K562 (cell line): ENCODE measurements around the gene CYB5R4. TPM values are rescaled to one million over a fixed set of nuclear protein-coding genes. Genes with fewer than 3 reads are reported as not detected.

Source experiments
- ATAC-seq: fragments of 200-7000 bp; cut with Tn5 transposase; 3 replicates; pipeline ENCODE4 v1.9.1; 2020; ENCODE audit warnings: moderate library complexity
- BruUV-seq: library from RNA; stranded (reverse); fragments of 400-500 nt; replicated peaks from 2 replicates; lab custom pipeline; 2021; lab: Mats Ljungman, UMichigan
- CTCF ChIA-PET: fragments of 300-600 bp; formaldehyde crosslinking; extraction: SDS; loops from one replicate; lab custom pipeline; 2021; ENCODE audit warnings: low intra/inter-chr PET ratio; lab: Yijun Ruan, JAX
- POLR2A ChIA-PET: fragments of 300-600, 350-650 bp; sonication (Branson Sonifier 250); formaldehyde crosslinking; extraction: SDS; loops from one replicate; lab custom pipeline; 2021; ENCODE audit warnings: antibody characterized with exemption, inconsistent platforms; lab: Yijun Ruan, JAX
- DNase-seq, 4 experiments: peaks; one replicate each; pipeline versions ENCODE4 v3.0.0 to v3.0.0-alpha.2; 2011 to 2018; ENCODE audit warnings: low spot score in 3 of 4, mixed read lengths in 3 of 4; ENCODE audit errors: extremely low read depth in 1 of 4
- FAIRE-seq: peaks from 2 replicates; lab custom pipeline; 2011; peaks lifted over from hg19 to GRCh38; lab: Jason Lieb, UNC
- H2AFZ ChIP-seq: 2 replicates; pipeline ENCODE4 v1.6.0; 2011; ENCODE audit warnings: low read depth, low read length, control low read depth, inconsistent platforms
- H3K27ac ChIP-seq: fragments of 200-600 bp; 3 replicates; pipeline ENCODE4 v1.8.0; 2011; ENCODE audit warnings: low read depth, mild to moderate bottlenecking, control low read depth, inconsistent platforms, low read length, moderate library complexity, mixed read lengths; ENCODE audit errors: extremely low read depth
- H3K27me3 ChIP-seq, 2 experiments: fragments of 300-600 bp in 1 of 2; 2 replicates in 1 of 2; 3 replicates in 1 of 2; pipeline versions ENCODE4 v1.6.0 to v1.8.0; 2011; ENCODE audit warnings: inconsistent platforms in 2 of 2, low read length in 2 of 2, mild to moderate bottlenecking in 1 of 2, mixed read lengths in 1 of 2, moderate library complexity in 1 of 2; ENCODE audit not compliant: control insufficient read depth in 2 of 2, insufficient read depth in 2 of 2
- H3K36me3 ChIP-seq: fragments of 300-600 bp; 3 replicates; pipeline ENCODE4 v1.8.0; 2011; ENCODE audit warnings: mild to moderate bottlenecking, low read length, inconsistent platforms; ENCODE audit not compliant: control insufficient read depth, insufficient read depth
- H3K4me1 ChIP-seq, 2 experiments: fragments of 200-600 bp in 1 of 2; replicated peaks in 1 of 2; 2 replicates in 1 of 2; 3 replicates in 1 of 2; pipeline versions ENCODE4 v1.5.1 to v1.8.0; 2011; ENCODE audit warnings: inconsistent platforms in 2 of 2, low read length in 2 of 2, mild to moderate bottlenecking in 1 of 2, mixed read lengths in 1 of 2, moderate library complexity in 1 of 2; ENCODE audit not compliant: control insufficient read depth in 2 of 2, insufficient read depth in 2 of 2
- H3K4me2 ChIP-seq: 2 replicates; pipeline ENCODE4 v1.6.1; 2011; ENCODE audit warnings: low read length, control low read depth, inconsistent platforms, mixed read lengths; ENCODE audit not compliant: insufficient read depth
- H3K4me3 ChIP-seq: fragments of 200-600 bp; sonication (generic), shearing (Covaris generic); 2 replicates; pipeline ENCODE4 v1.5.1; 2016; ENCODE audit warnings: control low read depth, inconsistent platforms
- H3K79me2 ChIP-seq: fragments of 200-600 bp; 3 replicates; pipeline ENCODE4 v1.8.0; 2011; ENCODE audit warnings: low read length, inconsistent platforms; ENCODE audit not compliant: control insufficient read depth, insufficient read depth
- H3K9ac ChIP-seq, 2 experiments: 2 replicates each; pipeline versions ENCODE4 v1.6.0 to v1.6.1; 2011; ENCODE audit warnings: low read depth in 2 of 2, low read length in 2 of 2, control low read depth in 1 of 2, inconsistent platforms in 1 of 2, mild to moderate bottlenecking in 1 of 2, mixed read lengths in 1 of 2; ENCODE audit not compliant: insufficient read depth in 1 of 2
- H3K9me1 ChIP-seq: one replicate; pipeline ENCODE4 v1.6.0; 2011; ENCODE audit warnings: inconsistent platforms, mild to moderate bottlenecking, low read length, moderate library complexity; ENCODE audit not compliant: control insufficient read depth, insufficient read depth
- H3K9me3 ChIP-seq: replicated peaks from 2 replicates; pipeline ENCODE4 v1.5.1; 2011; ENCODE audit warnings: low read depth, low read length, inconsistent platforms; ENCODE audit not compliant: control insufficient read depth, insufficient read depth
- H4K20me1 ChIP-seq: replicated peaks from 2 replicates; pipeline ENCODE4 v1.6.1; 2011; ENCODE audit warnings: low read length, inconsistent platforms, mixed read lengths; ENCODE audit not compliant: control insufficient read depth, insufficient read depth
- BRD9 ChIP-seq: fragments of 450-650 bp; IDR thresholded peaks from 2 replicates; pipeline ENCODE4 v1.6.1; 2018; ENCODE audit warnings: low read depth; ENCODE audit not compliant: partially characterized antibody
- NCOR1 ChIP-seq: fragments of 450-650 bp; IDR thresholded peaks from 2 replicates; pipeline ENCODE4 v1.6.1; 2016; ENCODE audit warnings: mild to moderate bottlenecking, moderate library complexity
- PATZ1 ChIP-seq: fragments of 250-450 bp; sonication (Bioruptor Pico); IDR thresholded peaks from 2 replicates; pipeline ENCODE4 v1.5.0; 2020; ENCODE audit warnings: mild to moderate bottlenecking, borderline replicate concordance
- RAD21 ChIP-seq, 2 experiments: fragments of 250-450 bp in 1 of 2; fragments of 450-650 bp in 1 of 2; sonication (Bioruptor Pico) in 1 of 2; formaldehyde crosslinking in 1 of 2; IDR thresholded peaks in 1 of 2; conservative IDR thresholded peaks in 1 of 2; 2 replicates each; pipeline versions ENCODE4 v1.4.0 to v1.8.0; 2020 to 2022; ENCODE audit warnings: mild to moderate bottlenecking in 2 of 2, moderate library complexity in 1 of 2
- SREBF1 ChIP-seq: fragments of 150-350 bp; IDR thresholded peaks from 2 replicates; pipeline ENCODE4 v1.6.1; 2014; ENCODE audit warnings: antibody characterized with exemption, low read depth, low read length, borderline replicate concordance
- ZNF197 ChIP-seq: fragments of 200-800 bp; sonication (Bioruptor generic); IDR thresholded peaks from 2 replicates; pipeline ENCODE4 v1.6.1; 2016; ENCODE audit warnings: low read depth, missing genetic modification characterization, missing compliant biosample characterization
- ZNF696 ChIP-seq: fragments of 250-450 bp; sonication (Bioruptor Pico); conservative IDR thresholded peaks from 2 replicates; pipeline ENCODE4 v1.4.0; 2020; ENCODE audit warnings: mild to moderate bottlenecking, moderate library complexity
- ZNF764 ChIP-seq: fragments of 250-450 bp; sonication (Bioruptor Pico); IDR thresholded peaks from 2 replicates; pipeline ENCODE4 v1.4.0; 2020; ENCODE audit warnings: low read depth, mild to moderate bottlenecking, moderate library complexity
- WGBS: fragments of 100-300 bp; shearing (Covaris generic); methylation state at CpG from one replicate; pipeline ENCODE4 v1.1.6; 2016; ENCODE audit warnings: low coverage, mixed read lengths; ENCODE audit not compliant: insufficient coverage; ENCODE audit errors: missing lambda C conversion rate; 5-methylcytosine and 5-hydroxymethylcytosine counted together
- in situ Hi-C: fragments of 300-500 bp; cut with MboI; formaldehyde crosslinking; loops from 4 replicates; pipeline ENCODE4 v1.15.0; 2018; ENCODE audit warnings: inconsistent platforms, mixed read lengths
- intact Hi-C: fragments of 100-400 bp; cut with micrococcal nuclease; formaldehyde crosslinking; loops from 2 replicates; pipeline ENCODE4 v1.14.2; 2022
- polyA plus RNA-seq, 8 experiments: library from polyadenylated mRNA; depleted of rRNA in 4 of 8; stranded (reverse) in 5 of 8; unstranded in 3 of 8; fragments of >200 nt; fragmentation: Nextera tagmentation in 2 of 8; fragmentation: Illumina TruSeq in 1 of 8; extraction: Ambion mirVana in 2 of 8; extraction: Trizol in 1 of 8; gene quantifications; 2 replicates each; pipeline versions ENCODE4 v1.2.1 to v1.2.3, GENCODE V29; 2011 to 2014; ENCODE audit warnings: inconsistent platforms in 1 of 8, missing spikeins in 1 of 8
- total RNA-seq, 7 experiments: library from RNA; depleted of rRNA in 6 of 7; stranded (reverse); fragments of >200 nt in 6 of 7; fragmentation: Illumina TruSeq in 2 of 7; extraction: Trizol in 2 of 7; gene quantifications; 2 replicates each; pipeline versions ENCODE4 v1.2.1 to v1.2.3, GENCODE V29; 2011 to 2021; ENCODE audit warnings: low replicate concordance in 1 of 7

Gene CYB5R4
- total and polyA plus RNA-seq, 9 of the 15 experiments (the other 6 are each of a cell fraction or from before 2014, with no cell fraction given) = 5.9 to 23.1 (median 19.0) TPM

DNA sequence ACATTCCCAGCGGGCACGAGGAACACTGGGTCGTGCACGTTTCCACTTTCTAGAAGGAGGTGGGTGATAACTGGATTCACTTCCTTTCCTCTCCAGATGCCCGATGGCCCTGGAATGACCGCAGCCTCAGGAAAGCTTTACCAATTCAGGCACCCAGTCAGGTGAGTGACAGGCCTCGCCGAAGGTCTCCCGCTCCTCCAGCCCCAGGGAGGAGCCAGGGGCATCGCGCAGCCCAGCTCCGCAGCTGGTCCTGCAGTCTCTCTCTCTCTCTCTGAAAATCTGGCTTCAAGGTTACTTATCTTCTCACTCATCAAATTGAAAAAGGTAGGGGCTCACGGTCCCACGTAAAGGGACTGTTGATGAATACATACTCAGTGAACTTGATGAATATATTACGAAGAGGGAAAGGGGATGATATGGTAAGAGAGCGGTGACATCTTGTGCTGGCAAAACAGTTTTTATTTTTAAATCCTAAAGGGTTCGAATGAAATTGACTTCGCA is 5.4 kb upstream of the CYB5R4 start (continued):
- no peak for TF ChIP-seq RAD21 (CRISPR knock-in tag; conservative IDR thresholded peaks at IDR 0.05 in 1 of 2, IDR thresholded peaks at IDR 0.05 in 1 of 2)
- TF ChIP-seq NCOR1 = no peak
- TF ChIP-seq ZNF764 = no peak
- TF ChIP-seq ZNF197 = no peak
- TF ChIP-seq SREBF1 = no peak
- no peak for TF ChIP-seq BRD9
- no peak for TF ChIP-seq PATZ1 (CRISPR knock-in tag)

DNA sequence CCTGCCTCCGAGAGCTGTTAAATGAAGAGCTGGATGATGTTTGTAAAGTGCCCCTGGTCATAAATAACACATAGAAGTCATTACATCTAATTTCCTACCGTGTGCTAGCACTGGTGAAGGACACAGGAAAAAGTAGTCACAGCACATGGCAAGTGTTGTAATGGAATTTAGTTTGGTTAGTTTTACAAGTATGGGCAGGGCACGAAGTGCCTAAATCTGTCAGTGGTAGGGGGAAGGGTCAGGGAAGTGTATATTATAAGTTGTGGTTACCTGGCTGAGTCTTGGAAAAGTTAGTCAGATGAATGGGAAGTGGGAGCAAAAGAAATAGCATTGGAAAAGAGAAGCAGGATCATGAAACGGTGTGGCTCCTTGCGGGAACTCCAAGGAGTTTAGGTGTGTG is 4.7 kb upstream of the CYB5R4 start:
- in situ Hi-C loops = no loop called here
- ATAC-seq = no peak
- WGBS = 1% methylated on average over 5 of the region's 5 CpGs

More for the DNA sequence above, 4.7 kb upstream of the CYB5R4 start:
- FAIRE-seq = no peak
- Histone ChIP-seq H4K20me1 (no peaks in the 10 kb centered on the region), H3K36me3 (no peaks in the 10 kb centered on the region), H3K79me2 (peaks cover 2% of the 10 kb centered on the region), H3K27ac (no peak overlapping the region), H3K4me2 (no peak overlapping the region), H3K27me3 (peaks cover 16 to 25% of the 10 kb centered on the region in 2 experiments), H3K9me1 (no peaks in the 10 kb centered on the region), H3K4me3 (no peak overlapping the region), H3K9ac (no peak overlapping the region), H2AFZ (no peak overlapping the region), H3K4me1 (peaks cover 3 to 12% of the 10 kb centered on the region in 2 experiments; a peak in 1 of 5 replicates), H3K9me3 (no peaks in the 10 kb centered on the region)
- DNase-seq = no peak
- no peak for TF ChIP-seq ZNF696 (CRISPR knock-in tag)
- BruUV-seq = no TSS peak
- intact Hi-C loops = no loop called here
- CTCF ChIA-PET = no interaction called here
- POLR2A ChIA-PET = interaction anchor here (0.6 kb wide), 1 partner anchor 340 kb away, joined by 3 read pairs; no protein-coding TSS in a partner anchor
